HG03432 (cell line): Measurements from ENCODE around the gene RBP4.

ENCODE experiments used
- ATAC-seq: cut with Tn5 transposase; IDR thresholded peaks from one replicate; pipeline ENCODE4 v1.9.1; 2021; ENCODE audit warnings: mild to moderate bottlenecking, moderate library complexity; ENCODE audit not compliant: unreplicated experiment

The RBP4 gene

DNA sequence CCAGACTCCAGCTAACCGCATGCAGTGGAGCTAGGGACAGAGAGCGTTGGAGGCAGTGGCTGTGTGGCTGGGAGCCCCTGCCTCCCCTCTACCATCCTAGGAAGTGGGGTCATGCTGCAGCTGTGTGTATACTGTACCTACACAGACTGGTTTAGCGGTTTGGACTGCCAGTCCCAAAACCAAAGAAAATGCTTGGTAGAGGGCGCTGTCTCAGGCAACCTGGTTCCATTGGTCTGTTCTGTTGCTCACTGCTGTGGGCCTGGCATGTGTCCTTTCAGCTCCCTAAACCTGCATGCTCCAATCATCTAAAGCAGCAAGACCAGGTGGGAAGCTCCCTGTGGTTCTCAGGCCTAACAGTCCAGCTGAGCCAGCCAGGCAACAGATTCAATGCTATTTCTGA, 4.5 kb downstream of the RBP4 start:
- no peak for ATAC-seq

DNA sequence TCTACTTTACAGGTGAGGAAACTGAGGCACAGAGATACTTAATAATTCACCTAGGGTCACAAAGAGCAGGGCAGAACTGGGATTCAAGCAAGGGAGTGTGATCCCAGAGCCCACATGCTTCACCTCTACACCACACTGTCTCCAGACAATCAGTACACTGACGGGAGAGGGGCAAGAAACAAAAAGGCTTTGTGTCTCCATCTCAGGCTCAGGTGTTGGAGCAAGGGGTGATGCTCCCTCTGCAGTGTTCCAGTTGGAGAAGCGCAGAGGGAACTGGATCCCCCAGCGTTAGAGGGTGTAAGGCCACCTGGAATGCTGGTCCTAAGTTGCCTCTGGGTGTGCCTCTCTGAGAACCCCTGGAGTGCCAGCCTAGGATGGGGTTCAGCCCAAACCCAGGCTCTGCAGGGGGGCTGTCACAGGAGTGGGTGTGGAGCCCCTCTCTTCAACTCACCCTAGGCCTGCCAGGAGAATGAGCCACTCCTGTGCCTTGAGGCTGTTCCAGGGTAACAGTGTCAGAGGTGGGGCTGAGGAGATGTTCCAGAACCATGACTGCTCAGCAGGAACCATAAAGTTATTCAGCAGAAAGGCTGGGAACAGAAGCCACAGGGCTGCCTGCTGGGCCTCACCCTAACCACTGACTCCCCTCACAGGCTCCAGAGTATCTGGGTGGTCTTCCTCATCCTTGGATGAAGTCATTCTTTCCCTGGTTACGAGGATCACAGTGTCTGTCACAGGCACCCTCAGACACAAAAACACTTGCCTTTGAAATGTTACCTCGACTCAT, 5.5 kb downstream of the RBP4 start:
- no peak for ATAC-seq

DNA sequence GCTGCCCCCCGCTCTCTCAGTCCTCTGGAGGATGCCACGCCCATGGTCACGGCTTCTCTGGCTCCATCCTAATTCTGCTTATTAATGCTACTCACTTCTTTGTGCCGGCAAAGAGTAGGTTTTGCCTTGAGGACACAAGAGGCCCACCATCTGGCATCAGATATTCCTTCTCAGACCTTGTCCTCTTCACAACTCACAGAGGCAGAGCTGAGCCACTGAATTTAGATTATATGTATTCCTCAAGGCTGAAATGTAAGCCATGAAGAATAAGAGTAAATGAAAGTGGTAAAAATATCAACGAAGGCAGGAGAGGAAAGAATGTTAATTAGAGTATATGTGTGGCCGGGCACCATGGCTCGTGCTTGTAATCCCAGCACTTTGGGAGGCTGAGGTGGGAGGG, 6.5 kb downstream of the RBP4 start:
- ATAC-seq, result no peak

DNA sequence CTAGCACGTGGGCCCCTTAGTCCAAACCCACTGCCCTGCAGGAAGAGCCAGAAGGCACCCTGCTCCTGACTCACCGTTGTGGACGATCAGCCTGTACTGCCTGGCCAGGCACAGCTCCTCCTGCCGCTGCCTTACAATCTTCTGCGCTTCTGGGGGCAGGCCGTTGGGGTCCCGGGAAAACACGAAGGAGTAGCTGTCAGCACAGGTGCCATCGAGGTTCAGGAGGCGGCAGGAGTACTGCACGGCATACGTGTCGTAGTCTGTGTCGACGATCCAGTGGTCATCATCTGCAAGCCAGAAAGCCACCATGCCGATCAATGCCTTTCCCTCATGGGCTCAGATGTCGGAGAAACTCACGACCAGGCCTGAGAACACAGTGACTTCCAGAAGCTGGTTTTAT, 7.3 kb downstream of the RBP4 start:
- ATAC-seq, result no peak

DNA sequence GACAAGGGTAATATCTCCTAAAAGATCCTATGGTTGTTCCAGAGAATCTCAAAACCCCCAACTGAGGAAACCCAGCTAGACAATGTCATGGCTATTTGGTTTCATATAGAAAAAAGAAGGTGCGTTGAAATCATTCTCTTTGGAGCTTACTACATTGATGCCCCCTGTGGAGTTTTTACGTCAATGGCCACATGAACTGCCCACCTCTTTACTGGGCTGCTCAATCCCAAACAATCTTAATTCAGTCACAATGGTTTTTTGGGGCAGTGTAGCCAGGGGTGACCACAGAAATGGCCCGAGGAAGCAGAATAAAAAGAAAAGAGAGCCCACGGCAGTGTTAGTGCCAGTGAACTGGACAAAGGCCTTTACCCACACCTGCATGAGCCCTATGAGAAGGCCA, 7.8 kb downstream of the RBP4 start:
- no peak for ATAC-seq

DNA sequence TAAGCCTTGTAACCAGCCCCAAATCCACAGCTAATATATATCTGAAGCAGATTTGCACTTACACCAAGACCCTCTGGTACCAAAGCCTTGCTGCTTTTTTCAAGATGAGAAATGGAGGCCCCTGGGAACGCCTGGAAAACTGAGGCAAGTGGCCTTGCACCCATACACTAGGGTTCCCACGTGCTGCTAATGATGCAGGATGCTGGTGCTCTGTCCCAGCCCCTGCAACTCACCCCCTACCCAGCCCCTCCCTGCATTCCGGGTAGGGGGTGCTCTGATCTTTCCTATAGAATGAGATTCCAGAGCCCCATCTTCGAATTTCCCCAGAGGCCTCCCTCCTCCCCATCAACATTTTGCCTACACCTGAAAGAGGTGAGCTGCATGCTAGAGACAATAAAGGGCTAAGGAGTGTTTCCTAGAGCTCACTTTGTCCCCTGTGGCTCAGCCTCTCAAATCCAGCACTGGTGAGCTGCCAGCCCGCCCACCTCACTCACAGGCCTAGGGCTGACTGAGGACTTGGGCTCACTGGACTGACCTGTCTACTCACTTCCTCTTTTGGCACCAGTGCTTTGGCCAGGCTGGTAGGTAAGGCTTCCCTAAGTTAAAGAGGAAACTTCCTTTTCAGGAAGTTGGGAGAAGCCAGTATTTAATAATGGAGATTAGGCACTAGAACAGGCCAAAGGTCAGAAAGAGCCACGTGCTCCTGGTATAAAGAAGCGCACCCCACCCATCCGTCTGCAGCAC, 9.8 kb downstream of the RBP4 start:
- ATAC-seq, result no peak

DNA sequence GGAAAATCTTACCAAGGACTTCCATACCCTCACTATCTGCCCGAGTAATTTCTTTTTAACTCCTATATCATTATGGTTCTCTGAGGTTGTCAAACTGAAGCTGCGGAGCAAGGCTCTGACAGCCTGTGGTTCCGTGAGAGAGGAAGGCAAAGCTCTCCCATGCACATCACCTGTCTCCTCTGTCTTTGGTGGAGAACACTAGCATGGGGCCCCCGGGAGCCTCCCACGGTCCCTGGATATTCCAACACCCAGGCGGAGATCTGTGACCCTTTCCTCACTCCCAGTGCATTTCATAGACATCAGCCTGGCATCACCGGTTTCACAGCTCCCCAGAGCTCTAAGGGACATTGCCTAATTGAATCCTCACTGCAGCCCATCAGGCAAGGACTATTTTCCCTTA, 10.4 kb downstream of the RBP4 start:
- no peak for ATAC-seq

DNA sequence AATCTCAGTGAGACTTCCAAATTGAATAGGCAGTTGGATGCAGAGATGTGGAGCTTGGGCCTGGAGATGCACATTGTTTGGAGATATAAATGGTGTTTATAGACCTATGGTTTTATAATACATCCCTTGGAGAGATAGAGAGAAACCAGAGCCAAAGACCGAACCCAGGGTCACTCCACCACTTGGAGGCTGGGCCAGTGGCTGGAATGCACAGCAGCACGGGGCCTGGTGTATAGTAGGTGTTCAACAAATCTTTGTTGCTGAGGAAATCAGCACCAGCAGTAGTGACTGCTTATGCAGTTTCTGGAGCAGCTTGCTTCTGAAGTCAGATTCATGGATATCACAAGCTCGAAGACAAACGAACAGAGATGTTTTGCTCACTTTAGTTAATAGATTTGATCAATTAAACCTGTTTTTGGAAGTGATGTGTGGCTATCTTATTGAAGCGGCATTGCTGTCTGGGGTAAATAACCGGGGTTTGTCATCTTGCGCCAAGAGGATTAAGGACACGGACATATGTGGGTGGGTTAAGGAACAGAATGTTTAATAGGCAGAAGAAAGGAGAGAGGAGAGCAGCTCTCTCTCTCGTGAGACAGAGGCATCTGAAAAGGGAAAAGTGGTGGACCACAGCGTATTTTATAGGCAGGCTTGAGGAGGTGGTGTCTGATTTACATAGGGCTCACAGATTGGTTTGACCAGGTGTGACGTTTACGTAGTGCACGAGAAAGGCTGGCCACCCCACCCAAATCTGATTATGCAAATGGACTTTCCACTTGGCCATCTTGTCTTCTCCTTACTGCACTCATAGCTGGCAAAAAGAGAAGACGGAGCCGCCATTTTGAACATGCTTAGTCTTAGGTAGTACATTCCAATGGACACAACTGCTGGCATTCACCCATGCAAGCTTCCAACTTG, 11.1 kb downstream of the RBP4 start:
- no peak for ATAC-seq

DNA sequence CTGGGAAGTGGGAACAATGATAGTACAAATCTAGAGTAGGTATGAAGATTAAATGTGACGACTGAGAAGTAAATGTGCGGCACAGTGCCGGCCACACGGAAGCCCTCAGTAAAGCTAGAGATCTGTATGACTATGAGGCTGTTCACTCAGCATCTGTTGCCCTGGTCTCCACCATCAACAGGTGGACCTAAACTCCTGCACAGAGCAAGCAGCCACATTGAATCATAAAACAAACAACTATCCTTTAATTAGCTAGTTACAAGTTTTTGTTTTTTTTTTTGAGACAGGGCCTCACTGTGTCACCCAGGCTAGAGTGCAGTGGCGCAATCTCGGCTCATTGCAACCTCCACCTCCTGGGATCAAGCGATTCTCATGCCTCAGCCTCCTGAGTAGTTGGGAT, 16.6 kb downstream of the RBP4 start:
- no peak for ATAC-seq

DNA sequence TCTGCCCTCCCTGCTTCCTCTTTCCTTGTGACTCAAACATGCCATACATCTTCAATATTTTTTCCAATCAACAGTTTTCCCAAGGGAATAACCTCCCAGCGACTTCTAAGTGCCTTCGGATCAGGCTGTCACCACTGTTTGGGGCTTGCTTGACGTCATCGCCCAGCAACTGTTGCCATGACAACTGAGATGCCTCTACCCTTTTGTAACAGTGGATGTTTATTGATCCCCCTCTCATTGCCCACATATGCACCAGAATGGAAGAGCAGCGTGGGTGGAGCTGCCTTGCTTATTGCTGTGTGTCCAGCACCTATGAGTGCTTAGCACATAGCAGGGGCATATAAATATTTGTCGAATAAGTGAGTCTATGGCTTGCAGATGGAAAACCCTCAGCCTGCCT, 20.2 kb downstream of the RBP4 start:
- ATAC-seq, result no peak

DNA sequence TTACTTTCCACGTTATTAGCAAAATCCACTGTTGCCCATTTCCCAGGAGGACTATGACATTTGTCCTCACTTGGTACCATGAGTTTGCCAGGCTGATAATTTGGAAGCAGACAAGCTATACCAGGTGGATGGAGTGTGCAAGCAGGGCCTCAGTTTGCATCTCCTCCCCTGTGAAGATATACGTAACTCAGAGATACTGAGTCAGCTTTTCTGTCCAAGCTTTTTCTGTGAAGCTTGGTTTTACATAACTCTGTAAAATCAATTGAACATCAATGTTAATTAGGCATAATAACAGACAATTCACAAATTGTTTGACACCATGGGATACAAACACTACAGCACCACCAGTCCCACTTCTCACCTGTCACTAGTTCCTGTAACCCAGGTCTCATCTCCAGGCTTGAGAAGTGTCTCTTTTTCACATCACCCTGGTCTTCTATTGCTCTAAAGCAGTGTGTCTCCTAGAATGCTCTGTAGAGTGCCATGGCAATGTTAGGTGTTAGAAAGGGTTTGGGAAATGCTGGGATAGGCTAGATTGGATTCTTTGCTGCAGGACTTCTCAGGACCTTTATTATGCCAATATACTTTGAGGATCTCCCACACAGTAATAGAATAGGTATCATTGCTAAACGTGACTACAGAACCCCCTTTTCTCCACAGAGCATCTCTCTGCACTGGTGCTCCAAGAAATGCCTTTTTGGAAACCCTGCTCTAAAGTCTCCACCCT, 20.9 kb downstream of the RBP4 start:
- ATAC-seq, result no peak

DNA sequence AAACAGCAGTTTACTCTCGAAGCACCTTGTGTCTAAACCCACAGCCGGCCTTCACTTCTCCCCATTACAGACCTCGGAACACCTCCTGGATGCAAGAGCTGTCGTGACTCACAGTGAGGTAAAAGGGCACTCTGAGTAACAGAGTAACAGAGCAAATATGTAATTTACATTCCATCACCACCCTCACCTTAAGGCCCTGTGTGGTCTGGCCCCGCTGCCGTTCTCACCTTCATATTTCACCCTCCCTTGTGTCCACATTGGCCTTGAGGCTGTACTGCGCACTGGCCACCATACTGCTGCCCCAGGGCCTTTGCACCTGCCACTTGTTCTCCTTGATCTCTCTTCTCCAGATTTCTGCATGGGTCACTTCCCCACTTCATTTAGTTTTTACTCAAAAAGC, 21.9 kb downstream of the RBP4 start:
- ATAC-seq, result no peak

DNA sequence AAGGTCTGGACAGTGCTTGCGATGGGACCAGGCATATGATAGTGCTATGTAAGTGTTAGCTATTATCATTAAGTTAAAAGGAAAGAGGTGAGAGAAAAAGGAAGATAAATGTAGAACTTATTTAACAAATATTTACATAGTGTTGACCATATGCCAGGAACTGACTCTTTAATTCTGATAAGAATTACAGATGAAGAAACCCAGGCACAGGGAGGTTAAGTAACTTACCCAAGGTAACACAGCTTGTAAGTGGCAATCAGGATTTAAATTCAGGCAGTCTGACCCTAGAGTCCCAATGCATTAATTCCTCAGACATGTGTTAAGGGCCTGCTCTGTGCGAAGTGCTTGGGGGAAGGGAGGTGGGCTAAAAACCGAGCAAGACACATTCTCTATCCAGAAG, 23.5 kb downstream of the RBP4 start:
- no peak for ATAC-seq

DNA sequence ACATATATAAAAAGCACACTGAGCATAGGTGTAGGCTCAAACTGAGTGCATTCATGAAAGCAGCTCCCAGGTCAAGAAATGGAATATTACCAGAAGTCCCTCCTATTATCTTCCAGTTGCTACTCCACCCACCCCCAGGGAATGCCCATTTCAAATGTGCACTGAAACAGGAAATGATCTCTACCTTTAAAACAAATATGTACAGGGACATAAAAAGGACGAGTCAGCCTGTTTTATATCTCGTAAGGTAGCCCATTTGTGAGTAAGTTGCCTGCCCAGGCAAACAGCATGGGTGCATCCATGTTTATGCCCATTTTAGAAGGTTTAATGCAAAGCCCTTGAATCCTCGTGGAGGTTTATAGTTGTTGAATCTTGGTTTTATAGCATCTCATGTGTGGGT, 24.1 kb downstream of the RBP4 start:
- ATAC-seq, result no peak

DNA sequence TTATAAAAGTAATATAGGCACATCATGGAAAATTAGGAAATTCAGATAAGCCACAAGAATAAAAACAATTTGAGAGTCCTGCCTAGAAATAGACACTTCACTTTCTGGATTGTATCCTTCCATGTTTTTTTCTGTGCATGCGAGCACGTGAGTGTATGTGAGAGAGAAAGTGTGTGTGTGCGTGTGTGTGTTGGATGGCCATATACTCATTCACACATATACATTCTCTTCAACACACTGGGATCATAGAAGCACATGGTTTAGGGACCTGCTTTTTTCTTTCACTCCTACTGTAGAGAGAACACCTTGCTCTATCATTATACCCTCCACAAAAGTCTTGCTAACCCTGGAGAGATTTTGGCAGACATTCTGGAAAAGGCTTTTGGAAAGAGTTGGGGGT, 27.1 kb downstream of the RBP4 start:
- no peak for ATAC-seq

DNA sequence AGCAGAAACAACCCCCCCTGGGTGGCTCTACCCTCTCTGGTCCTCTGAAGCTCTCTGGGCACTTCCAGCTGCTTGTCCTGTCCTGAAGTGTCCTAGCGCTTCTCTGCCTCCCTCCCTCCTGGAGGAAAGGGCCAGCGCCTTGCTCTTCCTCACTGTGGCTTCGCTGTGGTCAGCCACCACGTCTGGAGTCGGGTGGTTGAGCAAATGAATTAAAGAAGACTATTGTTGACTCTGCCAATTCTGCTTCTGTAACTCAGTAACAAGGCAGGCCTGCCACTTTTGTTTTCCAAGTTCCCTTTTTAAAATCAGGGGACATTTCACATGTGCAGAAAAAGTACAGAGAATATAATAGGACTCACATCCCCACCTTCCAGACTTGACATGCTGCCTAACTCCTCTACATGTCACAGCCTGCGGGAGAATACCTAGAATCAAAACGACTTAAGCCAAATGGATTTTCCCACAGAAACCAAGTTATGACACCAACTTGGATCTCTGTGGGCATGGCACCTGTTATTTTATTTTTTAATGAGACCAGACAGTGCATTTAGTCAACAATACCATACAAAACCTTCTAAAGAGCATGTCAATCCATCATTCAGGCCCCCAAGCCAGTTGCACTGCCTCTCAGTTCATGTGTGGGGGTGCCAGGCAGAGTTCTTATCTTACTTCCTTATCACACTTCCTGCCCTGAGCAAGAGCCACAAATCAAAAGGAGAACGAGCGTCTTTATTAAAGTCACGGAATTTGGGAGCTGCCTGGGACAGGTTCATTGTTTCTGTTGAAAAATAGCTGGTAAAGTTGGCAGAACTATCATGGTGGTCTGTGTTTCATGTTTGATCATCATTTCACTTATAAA, 27.8 kb downstream of the RBP4 start:
- ATAC-seq, result no peak

DNA sequence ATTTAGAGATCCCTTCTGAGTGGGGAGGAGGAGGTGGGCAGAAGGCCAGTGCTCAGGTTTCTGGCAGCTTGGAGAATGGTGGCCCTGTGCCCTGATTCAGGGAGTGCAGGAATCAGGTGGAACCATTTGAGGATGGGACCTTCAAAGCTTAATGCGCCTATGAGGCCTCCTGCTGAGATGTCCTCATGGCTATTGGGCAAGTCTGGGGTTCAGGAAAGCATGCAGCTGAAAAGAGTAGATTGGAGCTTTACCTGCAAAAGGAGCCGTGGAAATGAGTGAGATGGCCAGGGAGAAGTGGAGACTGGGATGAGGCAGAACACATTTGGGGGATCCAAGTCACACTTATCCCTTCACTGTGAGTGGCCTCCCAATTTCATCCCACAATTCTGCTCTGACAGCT, 28.4 kb downstream of the RBP4 start:
- ATAC-seq, result no peak

DNA sequence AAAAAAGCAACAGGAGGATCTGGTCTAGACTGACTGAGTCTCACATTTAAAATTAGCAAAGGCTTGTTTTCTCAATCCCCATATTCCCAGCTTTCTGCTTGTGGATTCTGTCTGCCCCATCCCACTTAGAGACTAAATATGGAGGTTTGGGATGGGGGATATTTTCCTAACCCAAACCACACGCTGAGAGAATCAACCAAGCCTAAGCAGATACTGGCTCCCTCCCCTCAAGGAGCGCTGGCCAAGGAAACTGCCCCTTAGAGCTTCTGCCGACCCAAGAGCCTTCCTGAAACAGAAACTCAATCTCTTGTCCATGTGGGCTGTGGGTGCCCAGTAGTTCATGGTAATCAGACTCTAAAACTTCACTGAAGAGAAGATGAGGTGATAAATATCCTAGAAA, 30.7 kb downstream of the RBP4 start:
- ATAC-seq, result no peak

DNA sequence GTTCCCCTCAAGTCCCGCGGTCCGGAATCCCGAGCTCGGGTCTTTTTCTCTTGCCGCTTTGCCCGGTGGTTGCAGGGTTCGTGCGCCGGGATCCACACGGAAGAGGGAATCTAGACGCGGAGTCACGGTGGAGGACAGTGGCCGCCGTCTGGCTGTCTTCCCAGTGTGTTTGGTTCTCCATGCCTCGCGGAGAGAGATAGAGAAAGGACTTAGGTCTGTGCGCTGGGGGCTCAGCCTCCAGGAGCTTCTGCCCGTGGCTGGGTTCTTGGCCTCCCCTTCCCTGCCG, 33.0 kb downstream of the RBP4 start:
- no peak for ATAC-seq
